H1 (cell line): ENCODE measurements around the gene COBLL1. TPM values are rescaled to one million over a fixed set of nuclear protein-coding genes. Genes with fewer than 3 reads are reported as not detected.

Source experiments
- CTCF ChIA-PET: fragments of 300-600 bp; sonication (Branson Sonifier 250); formaldehyde crosslinking; loops from one replicate; lab custom pipeline; 2021; ENCODE audit not compliant: partially characterized antibody; lab: Charles Lee
- POLR2A ChIA-PET: fragments of 300-600 bp; sonication (Branson Sonifier 250); formaldehyde crosslinking; loops from one replicate; lab custom pipeline; 2021; ENCODE audit warnings: inconsistent platforms; ENCODE audit not compliant: partially characterized antibody; lab: Charles Lee
- DNase-seq, 2 experiments: peaks; one replicate each; pipeline versions ENCODE4 v3.0.0 to v3.0.0-alpha.2; 2010 to 2022; ENCODE audit warnings: low spot score in 2 of 2, low read depth in 1 of 2, mixed read lengths in 1 of 2
- FAIRE-seq: peaks from 2 replicates; lab custom pipeline; 2011; peaks lifted over from hg19 to GRCh38; lab: Jason Lieb, UNC
- H2AFZ ChIP-seq: 2 replicates; pipeline ENCODE4 v1.8.1; 2012; ENCODE audit warnings: low read length, inconsistent platforms
- H2AK5ac ChIP-seq: 2 replicates; pipeline ENCODE4 v1.6.1; 2013; ENCODE audit warnings: low read depth, low read length
- H2BK120ac ChIP-seq: replicated peaks from 2 replicates; pipeline ENCODE3; 2013; ENCODE audit warnings: low read depth, low read length, inconsistent platforms
- H2BK12ac ChIP-seq: 2 replicates; pipeline ENCODE4 v1.6.1; 2013; ENCODE audit warnings: low read depth, low read length
- H2BK15ac ChIP-seq: 2 replicates; pipeline ENCODE4 v1.6.1; 2013; ENCODE audit warnings: low read length
- H2BK20ac ChIP-seq: 2 replicates; pipeline ENCODE4 v1.6.1; 2013; ENCODE audit warnings: low read length
- H2BK5ac ChIP-seq: 2 replicates; pipeline ENCODE4 v1.6.1; 2013; ENCODE audit warnings: low read depth, low read length
- H3K14ac ChIP-seq: 2 replicates; pipeline ENCODE4 v1.6.1; 2013; ENCODE audit warnings: inconsistent platforms; ENCODE audit not compliant: insufficient read length
- H3K18ac ChIP-seq: 2 replicates; pipeline ENCODE4 v1.6.1; 2013; ENCODE audit warnings: low read length; ENCODE audit errors: extremely low read depth
- H3K23ac ChIP-seq: 2 replicates; pipeline ENCODE4 v1.6.1; 2013; ENCODE audit warnings: inconsistent platforms; ENCODE audit not compliant: insufficient read length
- H3K23me2 ChIP-seq: 2 replicates; pipeline ENCODE4 v1.6.1; 2013; ENCODE audit warnings: low read depth, low read length
- H3K27ac ChIP-seq: 2 replicates; pipeline ENCODE4 v1.6.1; 2011; ENCODE audit warnings: low read depth, low read length, inconsistent platforms
- H3K27me3 ChIP-seq, 4 experiments: replicated peaks in 1 of 4; 1 replicate in 1 of 4; 2 replicates in 3 of 4; pipeline versions ENCODE4 v1.6.1 to v1.8.1; 2011 to 2013; ENCODE audit warnings: low read length in 3 of 4, mild to moderate bottlenecking in 3 of 4, inconsistent platforms in 2 of 4, mixed read lengths in 2 of 4, moderate library complexity in 1 of 4; ENCODE audit not compliant: control insufficient read depth in 3 of 4, insufficient read depth in 3 of 4; ENCODE audit errors: extremely low read depth in 1 of 4
- H3K36me3 ChIP-seq, 4 experiments: 2 replicates each; pipeline versions ENCODE4 v1.6.1 to v1.8.1; 2011 to 2013; ENCODE audit warnings: mild to moderate bottlenecking in 4 of 4, low read length in 3 of 4, moderate library complexity in 2 of 4, control low read depth in 1 of 4, inconsistent platforms in 1 of 4; ENCODE audit not compliant: insufficient read depth in 4 of 4, control insufficient read depth in 2 of 4
- H3K4ac ChIP-seq: replicated peaks from 2 replicates; pipeline ENCODE3; 2013; ENCODE audit warnings: low read length, low read depth, mixed read lengths, inconsistent platforms; ENCODE audit not compliant: insufficient read length
- H3K4me1 ChIP-seq, 4 experiments: replicated peaks in 1 of 4; 1 replicate in 1 of 4; 2 replicates in 3 of 4; pipeline versions ENCODE4 v1.6.1 to v1.8.1; 2011 to 2013; ENCODE audit warnings: low read length in 3 of 4, inconsistent platforms in 2 of 4, mixed read lengths in 1 of 4; ENCODE audit not compliant: insufficient read depth in 4 of 4, control insufficient read depth in 3 of 4
- H3K4me2 ChIP-seq, 2 experiments: 2 replicates each; pipeline versions ENCODE4 v1.6.1 to v1.8.1; 2011 to 2013; ENCODE audit warnings: low read depth in 2 of 2, low read length in 2 of 2, control low read depth in 1 of 2, inconsistent platforms in 1 of 2, mild to moderate bottlenecking in 1 of 2; ENCODE audit not compliant: insufficient read depth in 1 of 2
- H3K4me3 ChIP-seq, 4 experiments: fragments of 200-600, 300-600 bp in 1 of 4; sonication (generic), shearing (Covaris generic), sonication (Bioruptor Twin) in 1 of 4; 2 replicates each; pipeline versions ENCODE4 v1.5.1 to v1.8.1; 2011 to 2016; ENCODE audit warnings: low read length in 4 of 4, low read depth in 3 of 4, control low read depth in 2 of 4, inconsistent platforms in 2 of 4, mild to moderate bottlenecking in 2 of 4, mixed read lengths in 1 of 4, moderate library complexity in 1 of 4; ENCODE audit not compliant: insufficient read depth in 2 of 4; ENCODE audit errors: extremely low read depth in 1 of 4
- H3K56ac ChIP-seq: replicated peaks from 2 replicates; pipeline ENCODE3; 2013; ENCODE audit warnings: low read depth, mild to moderate bottlenecking, mixed read lengths, low read length, inconsistent platforms; ENCODE audit not compliant: insufficient read length
- H3K79me1 ChIP-seq: 2 replicates; pipeline ENCODE4 v1.6.1; 2013; ENCODE audit warnings: low read depth, low read length, control low read depth
- H3K79me2 ChIP-seq, 2 experiments: 2 replicates each; pipeline versions ENCODE4 v1.6.1 to v1.8.1; 2012 to 2013; ENCODE audit warnings: low read length in 2 of 2, mild to moderate bottlenecking in 2 of 2, inconsistent platforms in 1 of 2; ENCODE audit not compliant: insufficient read depth in 2 of 2, control insufficient read depth in 1 of 2
- H3K9ac ChIP-seq, 4 experiments: replicated peaks in 1 of 4; 1 replicate in 1 of 4; 2 replicates in 3 of 4; pipeline versions ENCODE4 v1.6.1 to v1.8.1; 2011 to 2013; ENCODE audit warnings: low read depth in 3 of 4, low read length in 3 of 4, control low read depth in 2 of 4, mild to moderate bottlenecking in 2 of 4, moderate library complexity in 2 of 4, inconsistent platforms in 1 of 4; ENCODE audit errors: extremely low read depth in 1 of 4
- H3K9me3 ChIP-seq, 2 experiments: 2 replicates each; pipeline versions ENCODE4 v1.6.1 to v1.8.1; 2012 to 2013; ENCODE audit warnings: mild to moderate bottlenecking in 2 of 2, moderate library complexity in 2 of 2, control low read depth in 1 of 2, inconsistent platforms in 1 of 2, low read depth in 1 of 2, low read length in 1 of 2, mixed read lengths in 1 of 2; ENCODE audit not compliant: insufficient read depth in 2 of 2
- H4K20me1 ChIP-seq, 2 experiments: replicated peaks in 1 of 2; 2 replicates each; pipeline versions ENCODE3 to v1.8.1; 2011 to 2013; ENCODE audit warnings: inconsistent platforms in 2 of 2, low read length in 2 of 2, mild to moderate bottlenecking in 1 of 2; ENCODE audit not compliant: insufficient read depth in 2 of 2, control insufficient read depth in 1 of 2
- H4K5ac ChIP-seq: 2 replicates; pipeline ENCODE4 v1.6.1; 2013; ENCODE audit warnings: low read length, low read depth, mixed read lengths, inconsistent platforms; ENCODE audit not compliant: insufficient read length
- H4K8ac ChIP-seq: 2 replicates; pipeline ENCODE4 v1.8.0; 2013; ENCODE audit warnings: mild to moderate bottlenecking, moderate library complexity, low read length, inconsistent platforms; ENCODE audit not compliant: insufficient read depth; ENCODE audit errors: extremely low read depth
- H4K91ac ChIP-seq: replicated peaks from 2 replicates; pipeline ENCODE3; 2013; ENCODE audit warnings: low read length, mixed read lengths, inconsistent platforms; ENCODE audit not compliant: insufficient read length
- CEBPB ChIP-seq: IDR thresholded peaks from 2 replicates; pipeline ENCODE4 v1.6.1; 2012; ENCODE audit warnings: low read depth, low read length
- EP300 ChIP-seq, 2 experiments: IDR thresholded peaks; 1 replicate in 1 of 2; 2 replicates in 1 of 2; pipeline ENCODE4 v1.6.1; 2011 to 2012; ENCODE audit warnings: low read depth in 2 of 2, low read length in 2 of 2, mild to moderate bottlenecking in 2 of 2, borderline replicate concordance in 1 of 2, inconsistent platforms in 1 of 2, moderate library complexity in 1 of 2
- GABPA ChIP-seq: IDR thresholded peaks from 2 replicates; pipeline ENCODE4 v1.6.1; 2011; ENCODE audit warnings: mild to moderate bottlenecking, low read length, moderate library complexity, borderline replicate concordance; ENCODE audit not compliant: insufficient read depth
- HDAC2 ChIP-seq, 2 experiments: fragments of 300-600 bp in 1 of 2; sonication (generic) in 1 of 2; IDR thresholded peaks; 2 replicates each; pipeline ENCODE4 v1.6.1; 2011 to 2012; ENCODE audit warnings: low read depth in 2 of 2, low read length in 2 of 2, mild to moderate bottlenecking in 2 of 2, moderate library complexity in 2 of 2, borderline replicate concordance in 1 of 2, inconsistent platforms in 1 of 2
- JUN ChIP-seq: IDR thresholded peaks from 2 replicates; pipeline ENCODE4 v1.6.1; 2011; ENCODE audit warnings: low read depth, mild to moderate bottlenecking, improper control_type of control experiment, low read length
- JUND ChIP-seq: IDR thresholded peaks from 2 replicates; pipeline ENCODE4 v1.6.1; 2011; ENCODE audit warnings: mild to moderate bottlenecking, improper control_type of control experiment, low read length
- KDM4A ChIP-seq: IDR thresholded peaks from one replicate; pipeline ENCODE4 v1.7.1; 2012; ENCODE audit warnings: low read depth, mild to moderate bottlenecking, moderate library complexity, low read length, inconsistent platforms; ENCODE audit not compliant: severe bottlenecking
- MAFK ChIP-seq: IDR thresholded peaks from 2 replicates; pipeline ENCODE4 v1.6.1; 2012; ENCODE audit warnings: low read depth, mild to moderate bottlenecking, improper control_type of control experiment, low read length
- RBBP5 ChIP-seq: IDR thresholded peaks from 2 replicates; pipeline ENCODE4 v1.7.1; 2012; ENCODE audit warnings: low read depth, mild to moderate bottlenecking, inconsistent platforms, low read length, moderate library complexity, borderline replicate concordance
- RFX5 ChIP-seq: IDR thresholded peaks from 2 replicates; pipeline ENCODE4 v1.6.1; 2011; ENCODE audit warnings: low read depth, low read length, improper control_type of control experiment, borderline replicate concordance
- SIX5 ChIP-seq: IDR thresholded peaks from 2 replicates; pipeline ENCODE4 v1.6.1; 2011; ENCODE audit warnings: mild to moderate bottlenecking, low read depth, low read length
- SUZ12 ChIP-seq: fragments of 200-600 bp; sonication (generic); IDR thresholded peaks from 2 replicates; pipeline ENCODE4 v1.6.1; 2012; ENCODE audit warnings: mild to moderate bottlenecking, inconsistent platforms, low read length, moderate library complexity, mixed read lengths
- TAF1 ChIP-seq: IDR thresholded peaks from 2 replicates; pipeline ENCODE4 v1.6.1; 2011; ENCODE audit warnings: mild to moderate bottlenecking, low read depth, low read length
- TCF12 ChIP-seq: IDR thresholded peaks from 2 replicates; pipeline ENCODE4 v1.6.1; 2011; ENCODE audit warnings: low read depth, mild to moderate bottlenecking, low read length
- ZNF274 ChIP-seq: IDR thresholded peaks from 2 replicates; pipeline ENCODE4 v1.7.0; 2012; ENCODE audit warnings: low read length, borderline replicate concordance; ENCODE audit errors: extremely low read depth
- WGBS, 2 experiments: shearing (Covaris generic) in 1 of 2; methylation state at CpG; one replicate each; pipeline versions ENCODE4 v1.1.6 to v1.1.7; 2013 to 2015; ENCODE audit warnings: low lambda C conversion rate in 2 of 2, mixed read lengths in 2 of 2, inconsistent platforms in 1 of 2, low coverage in 1 of 2, missing lambda C conversion rate in 1 of 2; ENCODE audit not compliant: insufficient replicate concordance in 2 of 2, insufficient coverage in 1 of 2, insufficient read length in 1 of 2; ENCODE audit errors: extremely low coverage in 1 of 2, missing lambda C conversion rate in 1 of 2; 5-methylcytosine and 5-hydroxymethylcytosine counted together
- polyA plus RNA-seq, 7 experiments: library from polyadenylated mRNA; depleted of rRNA in 3 of 7; stranded (reverse) in 5 of 7; unstranded in 2 of 7; fragments of >200 nt in 5 of 7; fragments of 200-250 nt in 2 of 7; gene quantifications; 1 replicate in 5 of 7; 2 replicates in 1 of 7; 4 replicates in 1 of 7; pipeline versions ENCODE4 v1.2.1 to v1.2.3, GENCODE V29; 2011 to 2013; ENCODE audit warnings: missing spikeins in 2 of 7, mixed read lengths in 2 of 7
- total RNA-seq: library from RNA; stranded (reverse); fragmentation: NEBNext Ultra II Directional; extraction: Animal tissue kit (Norgen Biotek cat#: 25700); gene quantifications from 2 replicates; pipeline ENCODE4 v1.2.1, GENCODE V29; 2021

The COBLL1 gene
- total and polyA plus RNA-seq, 2 of the 8 experiments (the other 6 are each of a cell fraction or from before 2014, with no cell fraction given) = 2.2 to 6.2 TPM

DNA sequence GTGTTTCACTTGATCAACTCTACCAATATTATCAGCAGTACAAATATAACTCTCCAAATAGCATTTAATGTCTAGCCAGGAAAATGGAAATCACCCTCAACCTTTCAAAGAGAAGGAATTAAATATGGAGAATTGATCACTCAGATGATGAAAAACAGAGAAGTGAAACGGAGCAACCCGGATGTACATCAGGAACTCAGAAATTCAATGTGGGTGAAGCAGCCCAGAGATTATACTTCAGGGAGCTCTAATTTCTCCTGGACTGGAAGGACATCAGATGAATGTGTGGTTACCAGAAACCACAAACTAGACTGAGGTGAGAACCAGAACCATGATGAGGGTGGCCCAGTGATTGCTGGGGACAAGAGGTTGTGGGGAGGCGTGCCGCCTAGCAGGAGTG is 35.5 kb upstream of the COBLL1 start:
- no peak overlapping the region for H3K4ac ChIP-seq
- H4K91ac ChIP-seq = no peak overlapping the region
- no peak overlapping the region for H3K9ac ChIP-seq
- no peak overlapping the region for H3K4me2 ChIP-seq
- no peak overlapping the region for H3K56ac ChIP-seq
- H3K23ac ChIP-seq = no peak overlapping the region
- CTCF ChIA-PET = interaction anchor here (0.6 kb wide), 1 partner anchor 20 kb away, joined by 3 read pairs; no protein-coding TSS in a partner anchor
- H3K4me1 ChIP-seq = peaks cover 0 to 6% (median 1%) of the 10 kb centered on the region in 4 experiments; a peak in 1 of 7 replicates
- no peaks in the 10 kb centered on the region for H3K9me3 ChIP-seq
- no peaks in the 10 kb centered on the region for H3K27me3 ChIP-seq
- no peak overlapping the region for H2BK15ac ChIP-seq
- no peak overlapping the region for H3K4me3 ChIP-seq
- 98% methylated on average over 4 of the region's 4 CpGs; no CpG with 5 or more reads in 1 of the 2 experiments for WGBS, 2 experiments
- no peaks in the 10 kb centered on the region for H3K23me2 ChIP-seq
- no peak overlapping the region for H2BK5ac ChIP-seq
- H2BK20ac ChIP-seq = no peak overlapping the region
- no peak overlapping the region for H4K8ac ChIP-seq
- H4K5ac ChIP-seq = no peak overlapping the region
- no peak overlapping the region for H2BK12ac ChIP-seq
- H4K20me1 ChIP-seq = no peaks in the 10 kb centered on the region
- POLR2A ChIA-PET = no interaction called here
- DNase-seq = no peak
- no peaks in the 10 kb centered on the region for H3K36me3 ChIP-seq
- FAIRE-seq = no peak
- H2AFZ ChIP-seq = no peak overlapping the region
- H3K18ac ChIP-seq = no peak overlapping the region
- no peak overlapping the region for H2AK5ac ChIP-seq
- no peaks in the 10 kb centered on the region for H3K79me2 ChIP-seq
- no peak overlapping the region for H3K27ac ChIP-seq
- no peaks in the 10 kb centered on the region for H3K79me1 ChIP-seq
- H3K14ac ChIP-seq = no peak overlapping the region
- no peak overlapping the region for H2BK120ac ChIP-seq
- TF ChIP-seq RBBP5 (no peak), CEBPB (no peak), RFX5 (no peak), HDAC2 (IDR thresholded peaks at IDR 0.05; ENCODE audit: borderline replicate concordance in 1 of 2, low read depth in 2 of 2, low read length in 2 of 2) (no peak), TAF1 (no peak), JUN (no peak), MAFK (no peak), SIX5 (no peak), KDM4A (no peak), GABPA (no peak), SUZ12 (no peak), ZNF274 (no peak), EP300 (IDR thresholded peaks at IDR 0.05; ENCODE audit: borderline replicate concordance in 1 of 2, low read depth in 2 of 2, low read length in 2 of 2) (no peak), TCF12 (no peak), JUND (no peak)
